Mesothelial cell of epicardium (in vitro differentiated cells): ENCODE data around the gene RAB5B. TPM values are rescaled to one million over a fixed set of nuclear protein-coding genes. Genes with fewer than 3 reads are reported as not detected.

Experiments
- DNase-seq, 2 experiments: peaks; one replicate each; pipeline ENCODE4 v3.0.0; 2021; ENCODE audit warnings: low spot score in 2 of 2; ENCODE audit not compliant: unreplicated experiment in 2 of 2
- H3K27ac Mint-ChIP-seq: 2 replicates; pipeline ENCODE4 v1.8.0; 2021; ENCODE audit warnings: mixed read lengths
- H3K27me3 Mint-ChIP-seq: 2 replicates; pipeline ENCODE4 v1.8.0; 2021; ENCODE audit warnings: low read depth, mixed read lengths
- H3K36me3 Mint-ChIP-seq: 2 replicates; pipeline ENCODE4 v1.8.0; 2021; ENCODE audit warnings: mixed read lengths
- H3K4me1 Mint-ChIP-seq: 2 replicates; pipeline ENCODE4 v1.8.0; 2021; ENCODE audit warnings: mixed read lengths
- H3K4me3 Mint-ChIP-seq: 2 replicates; pipeline ENCODE4 v1.8.0; 2021; ENCODE audit warnings: mild to moderate bottlenecking, moderate library complexity, mixed read lengths
- H3K9me3 Mint-ChIP-seq: 2 replicates; pipeline ENCODE4 v1.8.0; 2021; ENCODE audit warnings: mixed read lengths
- CTCF ChIP-seq: fragments of 200-600 bp; sonication (generic); IDR thresholded peaks from one replicate; pipeline ENCODE4 v1.5.0; 2021; ENCODE audit warnings: antibody characterized with exemption; ENCODE audit not compliant: unreplicated experiment
- total RNA-seq: library from RNA; stranded (reverse); gene quantifications from 3 replicates; pipeline ENCODE4 v1.2.1, GENCODE V29; 2021

The RAB5B gene
- total RNA-seq, 1 donor from 2014 or later, result 101 TPM

GRCh38 chr12:55991110-55991509, 17.2 kb downstream of the RAB5B start:
- no peak overlapping the region for H3K27ac Mint-ChIP-seq
- no peaks in the 10 kb centered on the region for H3K9me3 Mint-ChIP-seq
- no peak for DNase-seq
- no peaks in the 10 kb centered on the region for H3K27me3 Mint-ChIP-seq
- H3K36me3 Mint-ChIP-seq, result peaks cover 42% of the 10 kb centered on the region
- no peak for TF ChIP-seq CTCF
- H3K4me1 Mint-ChIP-seq, result no peaks in the 10 kb centered on the region
- H3K4me3 Mint-ChIP-seq, result no peak overlapping the region

- Mint-ChIP-seq H3K36me3 (peaks cover 42% of the 10 kb centered on the region), H3K27me3 (no peaks in the 10 kb centered on the region), H3K4me1 (peaks cover 11% of the 10 kb centered on the region), H3K27ac (no peak overlapping the region), H3K9me3 (no peaks in the 10 kb centered on the region), H3K4me3 (no peak overlapping the region)
- DNase-seq, result no peak
- TF ChIP-seq CTCF, result no peak
These were observed 19.5 kb downstream of the RAB5B start for GRCh38 chr12:55993230-55993853.

DNA sequence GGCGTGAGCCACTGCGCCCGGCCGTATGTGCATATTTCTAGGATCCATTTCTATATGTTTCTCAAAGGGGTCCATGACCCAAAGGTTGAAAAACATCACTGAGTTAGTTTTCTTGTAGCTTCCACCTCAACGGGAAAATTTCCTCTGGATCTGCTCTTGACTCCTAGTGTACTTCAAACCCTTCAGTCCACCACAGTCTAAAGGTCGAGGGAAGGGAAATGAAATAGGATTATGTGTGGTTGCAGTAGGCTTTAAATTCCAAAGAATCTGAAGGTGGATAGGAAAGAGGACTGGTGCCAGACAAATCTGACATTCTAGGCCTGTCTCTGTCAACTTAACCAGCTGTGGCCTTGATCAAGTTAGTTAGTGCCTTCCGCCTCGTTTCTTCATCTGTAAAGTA, 21.5 kb downstream of the RAB5B start:
- TF ChIP-seq CTCF, result no peak
- Mint-ChIP-seq H3K4me3 (no peak overlapping the region), H3K9me3 (no peaks in the 10 kb centered on the region), H3K4me1 (peaks cover 11% of the 10 kb centered on the region), H3K36me3 (peaks cover 30% of the 10 kb centered on the region), H3K27ac (no peak overlapping the region), H3K27me3 (no peaks in the 10 kb centered on the region)
- no peak for DNase-seq

DNA sequence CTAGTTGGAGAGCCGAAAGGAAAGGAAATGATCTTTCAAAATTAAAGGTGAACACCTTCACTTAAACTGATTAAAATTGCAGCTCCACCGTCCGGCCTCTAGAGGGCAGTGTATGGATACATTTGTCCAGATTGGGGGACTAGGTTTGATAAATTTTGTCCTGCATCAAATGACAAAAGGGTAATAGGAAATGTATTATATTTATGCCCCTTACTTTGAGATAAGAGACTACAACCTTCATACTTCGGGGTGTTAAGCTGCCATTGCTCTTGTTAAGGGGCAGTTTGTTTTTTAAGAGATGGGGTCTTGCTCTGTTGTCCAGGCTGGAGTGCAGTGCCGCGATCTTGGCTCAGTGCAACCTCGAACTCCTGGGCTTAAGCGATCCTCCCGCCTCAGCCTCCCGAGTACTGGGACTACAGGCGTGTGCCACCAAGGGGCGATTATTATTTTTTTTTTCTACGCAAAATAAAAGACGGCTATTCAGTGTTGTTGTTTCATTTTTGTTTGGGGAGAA, 22.4 kb downstream of the RAB5B start:
- H3K9me3 Mint-ChIP-seq, result no peaks in the 10 kb centered on the region
- H3K4me1 Mint-ChIP-seq, result peaks cover 11% of the 10 kb centered on the region
- peak overlapping the region; percentile 95 for H3K27ac Mint-ChIP-seq
- no peaks in the 10 kb centered on the region for H3K27me3 Mint-ChIP-seq
- peak overlapping the region; percentile 98 for H3K4me3 Mint-ChIP-seq
- TF ChIP-seq CTCF, result peak; percentile 79
- peak in 1 of 2 experiments; percentile 48 for DNase-seq
- peaks cover 21% of the 10 kb centered on the region for H3K36me3 Mint-ChIP-seq

DNA sequence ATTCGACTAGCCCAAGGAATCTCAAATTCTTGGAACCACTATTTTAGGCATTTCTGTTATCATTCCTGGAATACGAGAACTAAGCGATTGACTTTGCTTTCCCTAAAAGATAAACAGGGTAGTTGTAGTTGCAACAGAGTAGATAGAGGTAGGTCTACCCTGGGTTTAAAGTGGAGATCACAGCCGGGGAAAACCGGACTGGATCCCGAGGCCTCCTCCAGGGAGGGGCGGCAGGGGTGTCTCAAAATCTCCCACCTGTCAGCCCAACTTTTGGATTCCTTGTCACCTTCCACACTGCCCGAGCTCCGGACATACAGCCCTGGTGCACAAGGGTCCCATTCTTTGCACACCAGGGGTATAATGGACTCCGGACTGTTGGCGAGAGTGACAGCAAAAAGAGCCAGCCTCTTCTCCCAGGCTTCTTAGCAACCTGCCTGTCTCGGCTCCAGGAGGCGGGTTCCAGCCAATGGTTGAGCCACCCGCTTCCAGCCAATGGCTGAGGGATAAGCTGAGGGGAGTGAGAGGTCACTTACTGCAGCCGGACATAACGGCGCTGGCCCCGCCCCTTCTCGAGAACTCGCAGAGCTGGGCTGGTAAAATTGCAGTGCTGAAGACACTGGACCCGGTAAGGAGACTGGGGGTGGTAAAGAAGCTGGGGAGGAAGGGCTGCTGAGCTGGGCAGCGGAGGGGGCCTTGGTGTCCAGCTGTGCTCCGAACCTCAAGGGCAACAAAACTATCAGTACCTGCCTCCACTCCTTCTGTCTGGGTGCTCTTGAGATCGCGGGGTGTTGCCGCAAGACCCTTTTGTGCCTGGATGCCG, 23.0 kb downstream of the RAB5B start, which contains the start of gene SUOX:
TSS of gene SUOX (plus strand) at position 562 of the 820 bp plus-strand sequence. CDS start 4,946 bp downstream, outside the sequence.
- no peak for TF ChIP-seq CTCF
- peaks cover 17% of the 10 kb centered on the region for H3K36me3 Mint-ChIP-seq
- peaks cover 11% of the 10 kb centered on the region for H3K4me1 Mint-ChIP-seq
- DNase-seq, result peak; percentile 69 to 85
- no peaks in the 10 kb centered on the region for H3K9me3 Mint-ChIP-seq
- H3K4me3 Mint-ChIP-seq, result peak within 1 kb of the TSS; percentile 98
- no peaks in the 10 kb centered on the region for H3K27me3 Mint-ChIP-seq
- peak within 1 kb of the TSS; percentile 95 for H3K27ac Mint-ChIP-seq
